Keratinocyte (primary cell): ENCODE results near the gene FOXD4L1. TPM values are rescaled to one million over a fixed set of nuclear protein-coding genes. Genes with fewer than 3 reads are reported as not detected.
"Not testable (repeated sequence)": the region's sequence is repeated elsewhere in the genome, so short reads cannot be mapped to it uniquely, and the experiment has no call there.

Source experiments
- DNase-seq: peaks from one replicate; pipeline ENCODE4 v3.0.0-alpha.2; 2011; ENCODE audit warnings: low read depth, missing footprints, low spot score
- FAIRE-seq: peaks from 2 replicates; lab custom pipeline; 2011; peaks lifted over from hg19 to GRCh38; lab: Jason Lieb, UNC
- H2AFZ ChIP-seq: 2 replicates; pipeline ENCODE4 v1.6.0; 2012; ENCODE audit warnings: low read length, control low read depth, inconsistent platforms; ENCODE audit not compliant: control insufficient read depth
- H3K27ac ChIP-seq: 2 replicates; pipeline ENCODE4 v1.5.1; 2011; ENCODE audit warnings: low read length; ENCODE audit not compliant: control insufficient read depth, insufficient read depth
- H3K27me3 ChIP-seq: 3 replicates; pipeline ENCODE4 v1.6.0; 2011; ENCODE audit warnings: low read length; ENCODE audit not compliant: control insufficient read depth, insufficient read depth; ENCODE audit errors: extremely low read depth
- H3K36me3 ChIP-seq, 2 experiments: 2 replicates in 1 of 2; 3 replicates in 1 of 2; pipeline ENCODE4 v1.5.1; 2011; ENCODE audit warnings: low read length in 2 of 2, mild to moderate bottlenecking in 1 of 2; ENCODE audit not compliant: control insufficient read depth in 2 of 2, insufficient read depth in 2 of 2; ENCODE audit errors: extremely low read depth in 1 of 2
- H3K4me1 ChIP-seq: 3 replicates; pipeline ENCODE4 v1.5.1; 2011; ENCODE audit warnings: low read length; ENCODE audit not compliant: control insufficient read depth, insufficient read depth; ENCODE audit errors: extremely low read depth
- H3K4me2 ChIP-seq: 3 replicates; pipeline ENCODE4 v1.6.0; 2011; ENCODE audit warnings: low read depth, low read length; ENCODE audit not compliant: control insufficient read depth, insufficient read depth; ENCODE audit errors: extremely low read depth
- H3K4me3 ChIP-seq, 3 experiments: fragments of 200-600 bp in 1 of 3; sonication (generic) in 1 of 3; 2 replicates in 2 of 3; 3 replicates in 1 of 3; pipeline ENCODE4 v1.5.1; 2011 to 2016; ENCODE audit warnings: low read length in 3 of 3, mild to moderate bottlenecking in 3 of 3, control low read depth in 2 of 3, inconsistent platforms in 1 of 3, low read depth in 1 of 3, mixed read lengths in 1 of 3, mixed run types in 1 of 3, moderate library complexity in 1 of 3; ENCODE audit not compliant: control insufficient read depth in 2 of 3, insufficient read depth in 2 of 3; ENCODE audit errors: extremely low read depth in 1 of 3
- H3K79me2 ChIP-seq: 2 replicates; pipeline ENCODE4 v1.6.0; 2012; ENCODE audit warnings: low read length; ENCODE audit not compliant: control insufficient read depth, insufficient read depth
- H3K9ac ChIP-seq: 3 replicates; pipeline ENCODE4 v1.6.0; 2011; ENCODE audit warnings: low read length; ENCODE audit not compliant: control insufficient read depth, insufficient read depth; ENCODE audit errors: extremely low read depth
- H3K9me1 ChIP-seq: 3 replicates; pipeline ENCODE4 v1.6.0; 2011; ENCODE audit warnings: low read length; ENCODE audit not compliant: control insufficient read depth, insufficient read depth; ENCODE audit errors: extremely low read depth
- H3K9me3 ChIP-seq: 2 replicates; pipeline ENCODE4 v1.5.1; 2012; ENCODE audit warnings: low read depth, low read length; ENCODE audit not compliant: control insufficient read depth
- H4K20me1 ChIP-seq: 3 replicates; pipeline ENCODE4 v1.6.0; 2011; ENCODE audit warnings: low read length; ENCODE audit not compliant: control insufficient read depth, insufficient read depth; ENCODE audit errors: extremely low read depth
- EZH2 ChIP-seq: IDR thresholded peaks from one replicate; pipeline ENCODE4 v1.6.1; 2012; ENCODE audit warnings: inconsistent platforms, mild to moderate bottlenecking, low read length, moderate library complexity
- dilution Hi-C: fragments of 300-500 bp; cut with MboI; formaldehyde crosslinking; loops from one replicate; pipeline ENCODE4 v1.7.0; 2020; ENCODE audit warnings: low sequenced_read_pairs; ENCODE audit not compliant: extremely low pct_ligation_motif_present
- polyA plus RNA-seq, 5 experiments: library from polyadenylated mRNA; depleted of rRNA in 3 of 5; stranded (reverse) in 3 of 5; stranded (forward) in 1 of 5; unstranded in 1 of 5; fragments of >200 nt; gene quantifications; 1 replicate in 1 of 5; 2 replicates in 3 of 5; 3 replicates in 1 of 5; pipeline versions ENCODE4 v1.2.1 to v1.2.3, GENCODE V29; 2011 to 2012; ENCODE audit warnings: missing spikeins in 2 of 5, low read depth in 1 of 5, low replicate concordance in 1 of 5

FOXD4L1 gene
- polyA plus RNA-seq, 1 donor (not counting 4 experiments of a cell fraction or from before 2014, with no cell fraction given): 0.09 TPM

DNA sequence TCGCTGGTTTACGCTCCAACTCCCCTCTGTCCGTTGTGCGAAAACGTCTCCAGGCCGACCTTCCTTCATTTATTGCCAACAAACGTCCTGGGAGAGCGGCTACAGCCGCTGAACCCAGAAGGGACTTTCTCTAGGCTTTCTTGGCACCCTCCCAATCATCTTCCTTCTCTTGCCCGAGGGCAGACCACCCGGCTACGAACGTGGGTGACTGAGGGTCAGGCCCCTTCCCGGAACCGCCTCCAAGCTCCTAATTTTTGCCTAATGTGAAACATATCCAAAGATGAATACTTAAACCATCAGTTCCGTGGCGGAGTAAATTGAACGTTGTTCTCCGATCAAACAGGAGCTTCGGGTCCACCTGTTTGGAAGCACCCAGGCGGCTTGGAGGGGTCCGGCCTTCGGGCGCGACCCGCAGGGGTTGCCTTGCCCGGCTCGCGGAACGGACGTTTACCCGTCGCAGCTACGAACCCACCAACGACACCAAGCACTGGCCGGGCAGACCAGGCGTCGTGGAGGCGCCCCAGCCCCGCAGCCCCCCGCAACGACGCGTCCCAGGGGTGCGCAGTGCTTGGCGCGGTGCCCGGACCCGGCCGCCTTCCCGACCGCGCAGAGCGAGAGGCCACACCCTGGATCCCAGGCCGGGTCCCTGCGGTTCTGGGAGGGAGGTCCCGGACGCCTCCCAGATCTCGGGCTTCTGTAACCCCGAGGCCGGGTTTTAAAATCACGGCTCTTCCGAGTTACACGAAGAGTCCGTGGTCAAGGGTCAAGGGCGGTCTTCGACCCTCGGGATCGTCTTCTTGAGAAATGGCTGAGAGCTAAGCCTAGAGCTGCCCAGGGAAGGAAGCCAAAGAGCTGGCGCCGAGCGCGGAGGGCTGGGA lies 4.0 kb downstream of the FOXD4L1 start:
- TF ChIP-seq EZH2: peak; percentile 65
- peak overlapping the region; percentile 51 for H3K4me2 ChIP-seq
- H3K27ac ChIP-seq, H4K20me1 ChIP-seq, H3K36me3 ChIP-seq, H3K9me3 ChIP-seq, H3K9ac ChIP-seq, FAIRE-seq, dilution Hi-C loops, DNase-seq, H2AFZ ChIP-seq, H3K79me2 ChIP-seq, H3K9me1 ChIP-seq, H3K4me1 ChIP-seq: not testable (repeated sequence)
- peaks cover 32% of the 10 kb centered on the region for H3K27me3 ChIP-seq
- H3K4me3 ChIP-seq: peak overlapping the region in 2 of 3 experiments; percentile 24 to 38

DNA sequence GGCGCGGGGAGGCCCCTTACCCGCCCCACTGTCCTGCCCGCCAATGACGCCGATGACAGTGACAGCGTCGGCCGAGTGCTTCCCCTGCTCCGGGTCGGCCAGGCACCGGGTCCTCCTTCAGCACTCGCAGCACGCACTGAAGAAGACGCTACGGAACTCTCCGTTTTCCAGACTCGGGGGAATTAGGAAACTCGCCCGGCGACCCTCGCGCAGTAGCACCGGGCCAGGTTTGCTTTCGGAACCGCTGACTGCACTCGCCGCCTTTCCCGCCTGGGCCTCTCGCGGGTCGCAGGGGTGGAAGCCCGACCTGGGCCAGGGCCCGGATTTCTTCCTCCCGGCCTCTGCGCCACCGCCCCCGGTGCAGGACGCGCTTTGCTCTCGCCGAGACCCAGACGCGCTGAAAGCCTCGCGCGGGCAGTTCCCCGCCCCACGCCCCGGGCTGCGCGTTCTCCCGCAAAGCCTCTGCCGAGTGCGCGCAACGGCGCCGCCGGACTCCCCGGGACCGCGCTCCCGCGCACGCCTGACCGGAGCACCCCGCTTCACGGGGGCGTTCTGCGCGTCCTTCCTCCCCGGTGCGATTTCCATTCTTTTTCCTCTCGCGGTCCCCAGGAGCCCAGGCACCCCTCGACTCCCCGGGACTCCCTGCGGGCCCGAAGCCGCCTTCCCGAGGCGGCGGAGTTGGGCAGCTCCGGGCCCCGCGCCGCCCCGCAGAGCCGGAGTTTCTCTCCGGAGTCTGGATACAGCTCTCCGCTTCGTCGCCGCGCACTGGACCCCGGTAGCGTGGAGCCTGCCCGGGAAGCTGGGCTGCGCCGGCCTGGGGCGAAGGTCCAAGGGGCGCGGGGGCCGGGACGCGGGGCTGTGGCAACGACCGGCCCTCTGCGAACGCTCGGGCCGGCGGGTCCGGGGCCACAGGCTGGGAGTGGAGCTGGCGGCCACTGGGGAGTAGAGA lies 4.9 kb downstream of the FOXD4L1 start:
- Histone ChIP-seq H3K4me3 (peak overlapping the region in 2 of 3 experiments; percentile 24 to 38), H3K27me3 (peaks cover 32% of the 10 kb centered on the region), H3K4me2 (peak overlapping the region; percentile 51), H2AFZ (peak overlapping the region; percentile 6)
- H3K79me2 ChIP-seq, H3K4me1 ChIP-seq, H3K9me1 ChIP-seq, FAIRE-seq, H3K36me3 ChIP-seq, H3K9ac ChIP-seq, H3K27ac ChIP-seq, H3K9me3 ChIP-seq, dilution Hi-C loops, H4K20me1 ChIP-seq, DNase-seq: not testable (repeated sequence)

DNA sequence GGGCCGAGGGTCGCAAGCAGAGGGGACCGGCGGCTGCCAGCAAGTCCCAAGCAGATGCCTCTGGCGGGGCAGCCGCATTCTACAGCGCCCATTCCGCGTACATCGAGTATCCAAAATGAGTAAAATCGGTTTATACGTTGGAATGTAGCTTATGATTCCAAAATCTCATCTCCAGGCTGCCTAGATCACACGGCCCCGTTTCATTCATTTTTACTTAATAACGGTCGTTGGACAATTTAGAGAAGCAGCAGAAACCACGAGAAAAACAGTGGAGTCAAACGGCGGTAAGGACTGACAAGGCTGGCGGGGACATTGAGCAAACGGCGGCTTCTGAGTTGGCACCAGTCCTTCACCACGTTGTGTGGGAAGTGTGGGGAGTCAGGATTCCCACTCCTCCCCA lies 5.6 kb downstream of the FOXD4L1 start:
- H3K27ac ChIP-seq, H3K4me3 ChIP-seq, H3K9me1 ChIP-seq, H4K20me1 ChIP-seq, FAIRE-seq, H3K4me1 ChIP-seq, H3K4me2 ChIP-seq, DNase-seq, H3K9ac ChIP-seq, H3K79me2 ChIP-seq, H2AFZ ChIP-seq, H3K36me3 ChIP-seq, H3K9me3 ChIP-seq, dilution Hi-C loops: not testable (repeated sequence)
- peaks cover 31% of the 10 kb centered on the region for H3K27me3 ChIP-seq

DNA sequence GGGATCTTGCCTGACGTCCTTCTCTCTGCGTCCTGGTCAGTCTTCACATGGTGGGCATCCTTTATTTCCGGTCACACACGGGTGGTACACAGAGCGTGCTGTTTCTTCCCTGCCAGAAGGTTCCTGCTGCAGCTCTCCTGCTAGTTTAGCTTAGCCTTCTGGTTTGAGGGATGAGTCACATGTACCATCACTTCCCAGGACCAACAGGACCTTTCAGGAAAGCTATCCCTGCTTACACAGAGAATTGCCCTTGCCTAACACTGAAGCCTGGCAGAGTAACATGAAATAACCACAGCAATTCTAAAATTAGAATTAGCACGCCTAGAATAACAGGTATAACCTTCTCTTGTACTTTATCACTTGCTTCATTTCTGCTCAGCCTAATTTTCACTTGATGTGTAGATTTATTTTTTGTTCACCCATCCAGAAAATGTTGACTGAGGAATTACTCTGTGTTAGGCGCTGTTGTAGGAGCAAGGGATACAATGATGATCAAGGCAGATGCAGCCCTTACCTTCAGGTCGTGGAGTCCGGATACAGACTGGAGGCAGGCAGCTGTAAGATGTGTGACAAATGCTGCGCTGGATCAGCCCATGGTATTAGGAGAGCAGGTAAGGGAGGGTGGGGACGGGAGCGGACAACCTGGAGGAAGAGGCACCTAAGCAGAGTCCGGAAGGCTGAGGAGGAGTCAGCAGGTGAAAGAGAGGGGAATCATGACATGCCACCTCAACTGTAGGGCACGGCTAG lies 9.1 kb downstream of the FOXD4L1 start:
- H3K9me3 ChIP-seq, H2AFZ ChIP-seq, dilution Hi-C loops, DNase-seq, H3K27ac ChIP-seq, H3K9ac ChIP-seq, H3K4me2 ChIP-seq, H3K4me1 ChIP-seq, FAIRE-seq, H3K4me3 ChIP-seq, H3K9me1 ChIP-seq, H3K36me3 ChIP-seq, H3K79me2 ChIP-seq, H4K20me1 ChIP-seq: not testable (repeated sequence)
- peaks cover 21% of the 10 kb centered on the region for H3K27me3 ChIP-seq
